A673 (cell line): ENCODE data around the gene MOG. TPM values are rescaled to one million over a fixed set of nuclear protein-coding genes. Genes with fewer than 3 reads are reported as not detected.

Source experiments
- BruUV-seq: library from RNA; stranded (reverse); fragments of 400-500 nt; replicated peaks from 2 replicates; lab custom pipeline; 2021; lab: Mats Ljungman, UMichigan
- CTCF ChIA-PET: fragments of 300-600 bp; sonication (Branson Sonifier 250); formaldehyde crosslinking; loops from one replicate; lab custom pipeline; 2022; ENCODE audit warnings: antibody characterized with exemption; lab: Charles Lee
- POLR2A ChIA-PET: fragments of 300-600 bp; sonication (Branson Sonifier 250); formaldehyde crosslinking; loops from one replicate; lab custom pipeline; 2022; ENCODE audit warnings: antibody characterized with exemption; ENCODE audit not compliant: low non-redundant PET; lab: Charles Lee
- DNase-seq: peaks from one replicate; pipeline ENCODE4 v3.0.0-alpha.2; 2015; ENCODE audit warnings: low spot score
- H3K27ac ChIP-seq: fragments of 200-600 bp; sonication (generic); 2 replicates; pipeline ENCODE4 v1.5.1; 2016; ENCODE audit warnings: mixed run types, low read depth, mild to moderate bottlenecking, mixed read lengths, antibody characterized with exemption, low read length; ENCODE audit not compliant: poor library complexity, severe bottlenecking
- H3K27me3 ChIP-seq: fragments of 200-600 bp; sonication (generic); replicated peaks from 2 replicates; pipeline ENCODE4 v1.6.1; 2017; ENCODE audit warnings: mixed run types, low read depth, mild to moderate bottlenecking, mixed read lengths, antibody characterized with exemption, low read length; ENCODE audit not compliant: insufficient read depth, poor library complexity
- H3K36me3 ChIP-seq: fragments of 200-600 bp; sonication (generic); 2 replicates; pipeline ENCODE4 v1.6.1; 2016; ENCODE audit warnings: mixed run types, mild to moderate bottlenecking, mixed read lengths, antibody characterized with exemption, low read length; ENCODE audit not compliant: insufficient read depth, poor library complexity, severe bottlenecking
- H3K4me1 ChIP-seq: fragments of 200-600 bp; sonication (generic); 2 replicates; pipeline ENCODE4 v1.6.1; 2017; ENCODE audit warnings: mixed run types, mild to moderate bottlenecking, mixed read lengths, antibody characterized with exemption, low read length; ENCODE audit not compliant: insufficient read depth, poor library complexity, severe bottlenecking
- H3K4me3 ChIP-seq: fragments of 200-600 bp; sonication (generic); 2 replicates; pipeline ENCODE4 v1.5.1; 2016; ENCODE audit warnings: low read depth, mixed run types, mild to moderate bottlenecking, mixed read lengths, low read length; ENCODE audit not compliant: poor library complexity, severe bottlenecking
- H3K9me3 ChIP-seq: fragments of 200-600 bp; sonication (generic); 2 replicates; pipeline ENCODE4 v1.6.1; 2016; ENCODE audit warnings: mixed run types, low read depth, mild to moderate bottlenecking, mixed read lengths, antibody characterized with exemption, low read length; ENCODE audit not compliant: poor library complexity, severe bottlenecking
- CTCF ChIP-seq: fragments of 300-800, 200-600 bp; sonication (generic); conservative IDR thresholded peaks from 2 replicates; pipeline ENCODE4 v1.5.1; 2017; ENCODE audit warnings: low read depth, mild to moderate bottlenecking, antibody characterized with exemption, low read length, moderate library complexity, mixed read lengths
- EZH2 ChIP-seq: fragments of 200-600 bp; sonication (generic); IDR thresholded peaks from 2 replicates; pipeline ENCODE4 v1.6.1; 2017; ENCODE audit warnings: borderline replicate concordance, low read depth, mild to moderate bottlenecking, mixed read lengths, antibody characterized with exemption, low read length; ENCODE audit not compliant: poor library complexity, severe bottlenecking
- intact Hi-C: fragments of 100-400 bp; cut with micrococcal nuclease; formaldehyde crosslinking; loops from one replicate; pipeline ENCODE4 v1.10.0; 2022; ENCODE audit not compliant: unreplicated experiment
- total RNA-seq: library from RNA; stranded (reverse); gene quantifications from 2 replicates; pipeline ENCODE4 v1.2.3, GENCODE V29; 2021

Gene MOG
- total RNA-seq, 1 experiment from 2014 or later: not detected

GRCh38 chr6:29663300-29664042 lies 6.6 kb downstream of the MOG start:
- intact Hi-C loops: no loop called here

GRCh38 chr6:29665942-29666825 lies 9.3 kb downstream of the MOG start:
- ChIA-PET CTCF (interaction anchor here (1.2 to 1.7 kb wide), 2 partner anchors 11 to 16 kb away, joined by 3 to 6 read pairs; no protein-coding TSS in a partner anchor), POLR2A (no interaction called here)
- no peak for DNase-seq
- BruUV-seq: no TSS peak
- Histone ChIP-seq H3K9me3 (no peaks in the 10 kb centered on the region), H3K27ac (no peak overlapping the region), H3K27me3 (no peaks in the 10 kb centered on the region), H3K4me1 (no peaks in the 10 kb centered on the region), H3K4me3 (no peak overlapping the region), H3K36me3 (no peaks in the 10 kb centered on the region)
- intact Hi-C loops: no loop called here
- no peak for TF ChIP-seq EZH2
- TF ChIP-seq CTCF: no peak

More at GRCh38 chr6:29663300-29664042, 6.6 kb downstream of the MOG start:
- Histone ChIP-seq H3K27ac (no peak overlapping the region), H3K4me3 (no peak overlapping the region), H3K4me1 (no peaks in the 10 kb centered on the region), H3K36me3 (no peaks in the 10 kb centered on the region), H3K9me3 (no peaks in the 10 kb centered on the region), H3K27me3 (no peaks in the 10 kb centered on the region)
- ChIA-PET POLR2A (no interaction called here), CTCF (interaction anchor here (0.7 kb wide), 2 partner anchors 10 to 268 kb away, joined by 3 to 5 read pairs; no protein-coding TSS in a partner anchor)
- TF ChIP-seq CTCF: no peak
- TF ChIP-seq EZH2: no peak
- BruUV-seq: no TSS peak
- DNase-seq: no peak

- POLR2A ChIA-PET: no interaction called here
- DNase-seq: no peak
- no peak for TF ChIP-seq CTCF
These were observed 9.9 kb downstream of the MOG start for GRCh38 chr6:29666826-29667130.

More at GRCh38 chr6:29666826-29667130, 9.9 kb downstream of the MOG start:
- intact Hi-C loops: no loop called here
- BruUV-seq: no TSS peak
- Histone ChIP-seq H3K4me1 (no peaks in the 10 kb centered on the region), H3K27me3 (no peaks in the 10 kb centered on the region), H3K36me3 (no peaks in the 10 kb centered on the region), H3K9me3 (no peaks in the 10 kb centered on the region), H3K4me3 (no peak overlapping the region), H3K27ac (no peak overlapping the region)
- CTCF ChIA-PET: interaction anchor here (1.2 to 1.7 kb wide), 2 partner anchors 12 to 17 kb away, joined by 3 to 6 read pairs; no protein-coding TSS in a partner anchor
